Ureter (tissue), 1 donor: ENCODE results near the gene CTNNA3. TPM values are rescaled to one million over a fixed set of nuclear protein-coding genes. Genes with fewer than 3 reads are reported as not detected.

Source experiments
- DNase-seq: peaks from one replicate; pipeline ENCODE4 v3.0.0-alpha.2; 2020; ENCODE audit warnings: low spot score
- total RNA-seq: library from RNA; stranded (reverse); gene quantifications from one replicate; pipeline ENCODE4 v1.2.4, GENCODE V29; 2023
- donor health status: DM: yes; HTN: yes; CAD: no.

The CTNNA3 gene
- total RNA-seq, 1 donor from 2014 or later: 1.1 TPM

DNA sequence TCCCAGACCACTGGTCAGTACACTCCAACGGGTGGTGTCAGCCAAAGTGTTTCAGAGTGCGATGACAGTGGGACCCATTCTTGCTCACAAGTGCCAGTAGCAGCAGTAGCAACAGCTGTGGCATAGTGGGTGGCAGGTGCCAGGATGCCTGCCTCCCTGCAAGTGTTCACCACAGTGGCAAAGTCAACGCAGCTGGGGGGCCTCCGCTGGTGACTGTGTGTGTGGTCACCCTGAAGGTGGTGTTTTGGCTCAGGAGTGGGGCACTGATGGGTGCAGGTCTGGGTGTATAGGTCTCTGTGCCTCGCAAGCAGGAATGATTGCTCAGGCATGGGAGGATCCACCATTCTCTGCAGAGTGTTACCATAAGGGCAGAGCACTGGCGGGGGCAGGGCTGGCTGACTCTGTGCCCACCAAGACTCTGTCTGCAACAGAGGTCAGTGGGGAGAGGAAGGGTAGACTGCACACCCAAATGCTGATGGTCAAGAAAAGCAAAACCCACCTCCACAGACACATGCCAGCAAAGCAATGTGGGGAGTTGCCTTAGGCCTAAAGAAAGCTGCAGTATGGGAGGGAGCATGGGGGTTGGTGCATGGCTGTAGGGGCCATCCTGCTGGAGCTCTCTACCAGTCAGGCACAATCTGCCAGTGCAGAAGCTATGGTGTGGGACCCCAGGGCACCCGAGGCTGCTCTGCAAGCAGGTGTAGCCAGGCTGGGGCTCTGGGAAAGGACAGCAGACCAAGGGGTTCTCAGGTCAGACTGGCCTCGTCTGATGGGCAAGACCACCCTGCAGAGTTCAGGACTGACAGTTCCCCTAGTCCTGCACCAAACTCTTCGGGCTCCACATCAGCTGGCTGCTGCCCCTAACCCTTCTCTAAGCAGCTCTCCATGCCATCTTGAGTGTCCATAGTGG is 368.1 kb downstream of the CTNNA3 start:
- no peak for DNase-seq

- no peak for DNase-seq
Measured at GRCh38 chr10:67319976-67320375, 376.0 kb downstream of the CTNNA3 start.

GRCh38 chr10:67308912-67309311 is 387.1 kb downstream of the CTNNA3 start:
- DNase-seq: no peak

DNA sequence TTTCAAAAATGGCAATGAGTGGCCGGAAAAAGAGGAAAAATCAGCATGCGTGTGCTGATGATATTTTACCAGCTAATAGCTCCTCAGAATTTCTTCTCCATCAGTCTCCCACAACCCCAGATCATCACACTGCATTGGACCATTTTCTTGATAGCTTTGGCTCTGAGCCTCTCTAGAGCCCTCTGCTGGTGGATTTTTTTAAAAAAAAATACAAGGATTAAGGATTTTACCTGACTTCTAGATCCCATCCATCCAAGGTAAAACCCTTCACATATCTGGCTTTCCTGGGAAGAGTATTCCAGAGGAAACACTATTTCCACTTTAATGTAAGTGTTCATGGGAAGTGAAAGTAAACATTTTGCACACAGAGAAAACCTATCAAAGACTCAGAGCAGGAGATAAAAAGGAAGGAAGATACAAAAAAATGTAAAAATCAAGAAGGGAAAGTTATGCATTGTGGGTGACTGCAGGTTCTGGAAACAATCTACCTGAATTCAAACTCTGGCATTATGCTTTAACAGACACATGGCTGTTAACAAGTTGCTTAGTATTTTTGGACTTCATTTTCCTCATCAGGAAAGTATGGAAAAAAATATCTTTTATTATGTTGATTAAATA is 389.3 kb downstream of the CTNNA3 start:
- no peak for DNase-seq

DNA sequence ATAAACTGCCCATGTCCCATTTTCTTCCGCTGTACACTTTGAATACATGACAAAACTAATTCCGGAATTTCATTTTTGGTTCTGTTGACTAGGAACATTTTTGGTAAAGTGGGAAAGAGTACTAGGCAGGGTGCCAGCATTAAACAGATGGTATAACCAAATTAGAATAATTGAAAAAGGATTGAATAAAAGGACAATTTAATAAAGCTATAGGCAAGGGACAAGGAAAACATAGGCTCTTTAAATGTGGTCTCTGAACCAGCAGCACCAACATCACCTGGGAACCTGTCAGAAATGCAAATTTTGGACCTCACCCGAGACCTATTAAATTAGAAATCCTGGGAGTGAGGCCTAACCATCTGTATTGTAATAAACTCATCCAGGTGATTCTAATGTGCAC is 393.3 kb downstream of the CTNNA3 start:
- no peak for DNase-seq

DNA sequence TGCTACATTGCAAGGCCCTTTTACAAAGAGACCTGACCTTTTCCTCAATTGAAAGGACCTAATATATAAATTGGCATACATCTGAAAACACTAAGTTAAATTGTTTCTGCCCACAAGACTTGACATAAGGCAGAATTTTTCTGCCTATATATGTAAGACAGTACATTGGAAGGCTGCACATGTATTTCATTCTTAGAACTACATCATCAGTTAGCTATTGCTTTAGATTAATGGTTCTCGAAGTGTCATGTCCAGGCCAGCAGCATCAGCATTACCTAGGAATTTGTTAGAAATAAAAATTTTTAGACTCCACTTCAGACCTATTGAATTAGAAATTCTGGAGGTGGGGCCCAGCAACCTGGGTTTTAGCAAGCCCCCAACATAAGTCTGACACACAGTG is 396.2 kb downstream of the CTNNA3 start:
- no peak for DNase-seq

GRCh38 chr10:67297637-67298181 is 398.3 kb downstream of the CTNNA3 start:
- no peak for DNase-seq

- DNase-seq: no peak
Measured at GRCh38 chr10:67296926-67297325, 399.1 kb downstream of the CTNNA3 start.

- no peak for DNase-seq
Measured at GRCh38 chr10:67288688-67289410, 407.1 kb downstream of the CTNNA3 start.

DNA sequence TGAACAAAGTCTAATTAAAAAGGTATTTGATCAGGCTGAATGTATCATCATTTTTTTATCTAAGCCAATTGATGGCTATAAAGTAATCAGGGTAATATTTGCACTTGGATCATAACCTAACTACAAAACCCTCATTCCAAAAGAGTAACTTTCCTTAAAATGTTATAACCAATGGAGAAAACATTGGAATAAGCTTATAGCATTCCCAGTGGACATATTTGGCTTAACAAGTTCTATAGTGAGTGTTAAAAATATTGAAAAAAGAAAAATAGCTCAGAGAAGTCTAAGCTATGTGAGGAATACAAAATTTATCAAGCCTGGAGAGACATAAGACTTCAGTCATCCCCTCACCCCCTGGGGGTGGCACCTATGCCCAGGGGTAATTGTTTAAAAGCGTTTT is 411.4 kb downstream of the CTNNA3 start:
- DNase-seq: no peak

DNA sequence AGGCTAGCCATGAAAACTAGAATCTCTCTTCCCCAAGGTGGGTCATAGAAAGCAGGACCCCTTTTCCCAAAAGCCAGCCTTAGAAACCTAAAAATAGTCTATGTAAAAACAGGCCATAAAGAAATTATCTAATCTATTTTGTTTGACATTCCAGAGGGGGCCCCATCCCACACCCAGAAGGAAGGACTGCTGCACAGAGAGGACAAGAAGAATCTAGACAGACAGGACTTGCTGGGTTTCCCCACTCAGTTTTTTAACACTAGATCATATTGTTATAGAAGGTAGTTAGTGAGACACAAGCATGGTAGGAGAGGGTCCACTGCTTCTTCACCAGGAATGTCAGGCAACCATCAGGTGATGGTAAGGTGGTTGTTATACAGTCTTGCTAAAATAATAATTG is 413.1 kb downstream of the CTNNA3 start:
- DNase-seq: no peak

GRCh38 chr10:67280405-67280804 is 415.6 kb downstream of the CTNNA3 start:
- no peak for DNase-seq

DNA sequence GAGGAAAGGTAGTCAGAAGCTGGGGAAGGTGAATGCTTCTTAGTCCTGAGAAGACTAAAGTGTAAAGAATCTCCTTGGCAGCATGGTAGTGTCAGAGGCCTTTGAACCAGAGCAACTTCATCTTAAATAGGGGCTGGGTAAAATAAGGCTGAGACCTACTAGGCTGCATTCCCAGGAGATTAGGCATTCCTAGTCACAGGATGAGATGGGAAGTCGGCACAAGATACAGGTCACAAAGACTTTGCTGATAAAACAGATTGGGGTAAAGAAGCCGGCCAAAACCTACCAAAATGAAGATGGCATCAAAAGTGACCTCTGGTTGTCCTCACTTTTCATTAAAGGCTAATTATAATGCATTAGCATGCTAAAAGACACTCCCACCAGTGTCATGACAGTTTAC is 418.6 kb downstream of the CTNNA3 start:
- DNase-seq: no peak

DNA sequence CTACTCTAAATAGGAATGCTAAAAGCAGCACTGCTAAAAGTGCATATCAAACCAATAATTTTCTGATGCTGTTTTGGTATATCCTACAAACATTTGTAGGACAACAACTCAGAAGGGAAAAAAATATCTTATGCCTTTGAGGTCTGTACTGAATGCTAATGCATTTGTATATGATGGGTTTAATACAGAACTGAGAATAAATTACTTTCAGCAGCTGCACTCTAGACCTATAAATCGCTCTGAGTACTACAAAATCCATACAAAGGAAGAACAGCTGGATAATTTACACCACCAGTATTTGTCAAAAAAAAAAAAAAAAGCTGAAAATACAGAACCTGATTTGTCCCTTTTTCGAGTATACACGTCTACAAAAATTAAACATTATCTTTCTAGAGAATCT is 426.2 kb downstream of the CTNNA3 start:
- no peak for DNase-seq

GRCh38 chr10:67268146-67268545 is 427.8 kb downstream of the CTNNA3 start:
- no peak for DNase-seq

DNA sequence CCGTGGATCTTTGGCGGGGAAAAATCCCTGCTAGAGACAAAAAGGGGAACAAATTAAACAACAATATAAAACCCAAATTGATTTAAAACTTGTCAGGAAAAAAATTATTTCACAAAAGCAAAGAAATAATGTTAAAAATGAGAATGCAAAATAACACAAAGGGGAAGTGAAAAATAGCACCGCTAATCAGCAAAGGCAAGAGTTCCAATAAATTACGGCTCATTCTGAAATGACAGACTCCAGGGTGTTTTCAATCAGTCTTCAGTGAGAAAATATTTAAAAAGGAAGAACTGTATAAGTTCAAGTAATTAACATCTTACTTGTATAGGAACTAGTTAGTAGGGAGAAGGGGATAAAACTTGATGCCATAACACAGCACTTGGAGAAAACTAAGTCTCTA is 433.3 kb downstream of the CTNNA3 start:
- DNase-seq: no peak

DNA sequence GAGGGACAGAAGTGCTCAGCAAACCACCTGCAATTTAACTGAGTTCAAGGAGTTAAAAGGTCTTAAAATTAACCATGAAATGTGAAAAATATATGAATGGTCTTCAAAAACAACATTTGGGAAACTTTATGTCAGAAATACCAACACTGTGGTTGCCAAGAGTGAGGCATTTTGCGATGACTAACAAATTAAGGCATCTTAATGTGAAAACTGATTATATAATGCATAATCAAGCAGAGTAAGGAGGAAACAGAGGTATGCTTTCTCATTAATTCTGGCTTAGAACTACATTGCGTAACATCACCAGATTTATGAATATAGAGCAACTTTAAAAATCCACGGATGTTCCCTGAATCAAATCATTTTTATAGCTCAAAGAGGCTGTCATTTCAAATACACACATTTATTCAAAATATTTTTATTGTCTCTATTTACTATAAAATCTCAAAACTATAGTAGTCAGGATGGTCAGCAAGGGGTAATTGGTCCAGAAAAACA is 434.6 kb downstream of the CTNNA3 start:
- DNase-seq: no peak

GRCh38 chr10:67259319-67259929 is 436.6 kb downstream of the CTNNA3 start:
- DNase-seq: no peak

DNA sequence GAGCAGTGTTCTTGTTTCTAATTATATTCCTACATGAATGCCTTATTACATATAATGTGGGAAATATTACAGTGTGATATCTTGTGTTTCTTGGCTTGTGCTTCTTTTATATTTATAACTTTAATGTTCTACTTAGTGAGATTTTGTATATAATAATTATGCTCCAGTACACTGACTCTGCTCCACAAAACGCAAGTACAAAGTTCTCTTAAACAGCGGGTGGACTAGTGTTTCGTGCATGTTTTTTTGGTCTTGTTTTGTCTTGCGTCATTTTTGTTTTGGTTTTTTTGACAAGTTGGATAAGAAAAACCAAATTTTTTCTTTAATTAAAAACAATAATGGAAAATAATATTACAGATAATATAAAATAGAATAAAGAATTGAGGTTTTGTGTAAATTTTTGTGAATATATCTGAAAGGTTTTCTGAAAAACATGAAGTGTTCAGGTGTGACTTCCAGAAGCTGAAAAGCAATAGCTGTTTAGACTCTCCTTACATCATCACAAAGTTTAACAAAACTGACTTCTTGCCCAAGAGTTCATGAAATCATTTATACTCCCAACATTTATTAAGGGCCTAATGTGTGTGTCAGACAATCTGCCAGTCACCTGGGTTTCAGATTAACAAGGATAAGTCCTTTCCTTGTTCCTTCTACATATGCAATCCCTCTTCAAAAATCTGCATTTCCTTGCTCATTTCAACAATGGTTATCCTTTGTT is 438.4 kb downstream of the CTNNA3 start:
- no peak for DNase-seq

- DNase-seq: no peak
Measured at GRCh38 chr10:67257018-67257417, 439.0 kb downstream of the CTNNA3 start.

DNA sequence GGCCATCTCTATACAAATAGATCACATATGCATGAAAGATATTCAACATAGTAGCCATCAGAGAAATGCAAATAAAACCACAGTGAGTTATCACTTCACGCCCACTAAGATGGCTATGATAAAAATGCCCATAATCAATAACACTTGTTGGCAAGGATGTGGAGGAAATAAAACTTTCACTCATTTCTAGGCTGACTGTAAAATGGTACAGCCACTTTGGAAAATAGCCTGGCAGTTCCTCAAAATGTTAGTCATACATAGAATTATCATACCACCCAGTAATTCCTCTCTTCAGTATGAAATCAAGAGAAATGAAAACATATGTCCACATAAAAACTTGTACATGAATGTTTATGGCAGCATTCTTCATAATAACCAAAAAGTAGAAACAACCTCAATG is 445.3 kb downstream of the CTNNA3 start:
- DNase-seq: no peak
